HG03095 (cell line): ENCODE data around the gene LINGO4.

ENCODE experiments used
- ATAC-seq: cut with Tn5 transposase; IDR thresholded peaks from one replicate; pipeline ENCODE4 v1.9.1; 2021; ENCODE audit warnings: moderate library complexity; ENCODE audit not compliant: unreplicated experiment

Gene LINGO4

DNA sequence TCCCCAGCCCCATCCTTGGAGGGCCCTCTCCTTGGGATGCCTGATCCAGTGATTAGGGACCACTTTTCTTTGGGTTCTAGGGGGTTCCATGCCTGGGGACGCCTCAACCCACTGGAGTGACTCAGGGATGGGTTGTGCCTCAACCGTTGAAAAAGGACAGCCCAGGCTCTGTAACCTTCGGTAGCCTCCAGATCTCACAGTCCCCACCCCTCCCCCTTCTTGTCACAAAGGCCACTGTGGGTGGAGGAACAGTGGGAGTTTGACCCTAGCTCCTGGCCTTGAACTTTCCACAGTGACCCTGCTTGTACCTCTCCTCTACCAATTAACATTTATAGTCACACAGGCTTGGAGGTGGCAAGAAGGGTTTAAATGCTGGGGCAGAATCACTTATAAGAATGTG, 29.0 kb upstream of the LINGO4 start:
- no peak for ATAC-seq

DNA sequence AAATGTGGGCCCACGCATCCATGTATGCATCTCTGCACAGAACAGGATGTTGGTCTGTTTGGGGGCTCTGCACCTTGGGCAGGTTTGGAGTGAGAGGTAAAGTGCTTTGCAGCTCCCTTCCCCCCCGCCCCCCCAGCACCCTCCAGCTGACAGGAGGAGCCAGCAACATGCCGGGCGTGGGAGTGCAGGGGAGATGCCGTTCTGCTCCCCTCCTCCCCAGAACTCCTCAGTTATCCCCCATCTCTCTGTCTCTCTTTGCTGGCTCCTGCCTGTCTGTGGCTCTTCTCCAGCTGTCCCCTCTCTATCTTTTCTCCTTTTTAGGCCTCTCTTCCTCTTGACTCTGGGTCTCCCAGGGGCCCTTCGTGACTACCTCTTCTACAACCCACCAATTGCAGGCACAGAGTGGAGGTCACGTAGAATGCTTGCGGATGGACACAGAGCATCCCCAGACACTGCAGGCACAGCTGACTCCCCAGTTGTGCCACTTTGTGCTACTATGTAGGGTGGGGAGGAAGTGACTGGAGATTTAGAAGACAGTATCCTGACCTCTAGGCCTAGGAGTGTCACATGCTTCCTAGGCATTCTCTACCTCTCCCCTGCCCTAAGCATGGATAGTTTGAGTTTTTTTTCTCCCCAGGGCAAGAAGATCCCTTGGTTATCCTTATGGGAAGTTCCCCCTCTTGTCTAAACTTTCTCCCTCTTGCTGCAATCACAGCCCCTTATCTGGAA, 28.1 kb upstream of the LINGO4 start:
- ATAC-seq, result no peak

- ATAC-seq, result no peak
Observed at GRCh38 chr1:151832318-151832980, 27.2 kb upstream of the LINGO4 start.

DNA sequence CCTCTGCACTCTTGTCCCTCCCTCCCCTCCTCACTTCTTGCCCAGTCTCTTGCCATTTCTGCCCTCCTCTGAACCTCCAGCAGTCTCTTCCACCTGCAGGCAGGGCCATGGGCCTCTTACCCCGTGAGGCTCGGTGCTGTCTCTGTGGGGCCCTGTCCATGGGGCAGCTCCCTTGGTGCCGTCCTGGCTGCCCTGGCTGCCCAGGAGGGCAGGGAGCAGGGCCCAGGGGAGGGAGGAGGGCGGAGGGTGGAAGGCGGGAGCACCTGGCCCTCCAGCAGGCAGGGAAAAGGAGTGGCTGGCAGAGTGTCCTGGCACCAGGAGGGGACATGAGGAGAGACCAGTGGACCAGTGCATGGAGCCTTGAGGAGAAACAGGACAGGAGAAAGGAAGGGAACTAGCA, 26.4 kb upstream of the LINGO4 start, which contains the start of gene RORC:
TSS of gene RORC (minus strand) at position 198 of the 400 bp plus-strand sequence. CDS start at position 160, 38 bp downstream.
- no peak for ATAC-seq

DNA sequence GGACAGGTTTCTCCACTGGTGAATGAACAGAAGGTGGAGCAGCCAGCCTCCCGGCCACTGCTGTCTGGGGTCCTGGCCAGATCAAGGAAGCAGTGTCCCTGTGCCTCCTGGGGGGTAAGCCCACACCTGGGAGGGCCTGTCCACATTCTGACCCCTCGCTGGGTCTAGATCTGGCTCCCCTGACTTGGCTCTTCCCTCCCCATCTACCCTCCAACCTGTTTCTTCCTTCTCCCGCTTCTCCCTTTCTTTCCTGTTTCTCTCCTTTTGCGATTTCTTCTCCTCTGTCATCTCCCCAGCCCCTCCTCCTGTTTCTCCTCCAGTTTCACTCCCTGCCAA, 26.0 kb upstream of the LINGO4 start:
- ATAC-seq, result no peak

GRCh38 chr1:151830055-151830454, 24.8 kb upstream of the LINGO4 start:
- ATAC-seq, result no peak

DNA sequence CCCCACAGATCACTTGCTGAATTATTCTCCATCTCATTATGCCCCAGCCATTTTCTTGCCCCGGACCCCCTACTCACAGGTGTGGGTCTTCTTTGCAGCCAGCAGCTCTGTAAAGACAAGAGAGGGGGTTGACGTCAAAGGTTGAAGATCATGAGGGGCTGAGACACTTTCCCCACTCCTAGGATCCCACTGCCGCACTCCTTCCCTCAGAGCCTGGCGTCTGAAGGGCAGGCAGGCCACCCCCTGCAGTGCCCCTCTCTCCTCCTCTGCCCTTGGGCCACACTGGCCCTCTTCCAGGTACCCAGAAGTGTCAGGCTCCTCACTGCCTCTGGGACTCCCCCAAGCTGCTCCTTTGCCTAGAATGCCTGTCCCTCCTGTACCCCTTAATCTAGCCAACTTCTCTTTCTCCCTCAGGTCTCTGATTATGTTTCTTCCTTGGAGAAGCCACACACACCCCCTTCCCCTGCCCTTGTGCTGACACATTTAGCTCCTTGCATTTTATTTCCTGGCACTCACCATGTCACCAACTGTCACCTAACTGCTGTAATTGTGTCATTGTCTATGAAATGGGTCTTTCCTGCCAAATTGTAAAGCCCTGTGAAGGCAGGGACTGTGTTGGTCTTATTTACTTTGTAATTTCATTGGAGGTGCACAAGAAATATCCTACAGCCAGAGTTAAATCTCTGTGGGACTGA, 24.3 kb upstream of the LINGO4 start:
- no peak for ATAC-seq

GRCh38 chr1:151828921-151829320, 23.7 kb upstream of the LINGO4 start:
- ATAC-seq, result no peak

GRCh38 chr1:151827853-151828252, 22.6 kb upstream of the LINGO4 start:
- no peak for ATAC-seq

DNA sequence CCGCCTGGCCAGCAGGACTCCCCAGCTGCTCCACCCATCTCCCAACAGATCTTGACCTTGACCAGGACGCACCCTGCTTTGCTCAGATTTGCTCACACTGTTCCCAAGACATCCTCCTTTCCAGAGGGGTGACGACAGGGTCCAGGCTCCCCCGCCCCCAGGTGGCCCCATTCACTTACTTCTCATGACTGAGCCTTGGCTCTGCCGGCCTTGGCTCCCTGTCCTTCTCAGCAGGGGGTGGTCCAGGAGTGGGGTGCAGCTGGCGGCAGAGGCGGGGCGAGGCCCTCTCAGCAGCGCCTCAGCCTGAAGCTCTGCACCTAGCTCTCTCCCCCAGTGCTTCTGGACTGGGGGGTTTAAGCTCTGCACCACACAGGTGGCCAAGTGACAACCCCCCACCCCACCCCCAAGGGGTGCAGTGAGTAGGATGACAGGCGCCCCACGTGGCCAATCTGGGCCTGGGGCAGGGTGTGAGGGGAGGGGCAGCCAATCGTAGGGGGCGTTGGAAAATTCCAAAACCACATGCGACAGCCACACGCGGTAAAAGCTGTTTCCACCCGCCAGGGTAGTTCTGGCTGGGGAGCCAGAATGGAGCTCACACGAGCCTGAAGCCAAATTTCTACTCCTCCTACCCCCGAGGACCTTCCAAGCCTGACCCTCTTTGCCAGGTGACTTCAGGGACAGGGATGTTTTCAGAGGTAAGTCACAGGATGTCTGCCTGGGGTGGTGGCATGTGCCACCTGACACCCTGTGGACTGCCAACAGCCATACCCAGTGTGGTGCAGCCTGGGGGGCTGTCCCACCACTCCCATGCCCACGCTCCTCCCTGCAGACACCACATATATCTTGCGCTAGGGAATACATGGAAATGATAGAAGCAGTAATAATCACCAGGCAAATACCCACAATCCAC, 20.8 kb upstream of the LINGO4 start:
- no peak for ATAC-seq

GRCh38 chr1:151825204-151825603, 20.0 kb upstream of the LINGO4 start:
- ATAC-seq, result no peak

- ATAC-seq, result no peak
Observed at GRCh38 chr1:151823175-151823574, 18.0 kb upstream of the LINGO4 start.

GRCh38 chr1:151822404-151822803, 17.2 kb upstream of the LINGO4 start:
- no peak for ATAC-seq

GRCh38 chr1:151820940-151821339, 15.7 kb upstream of the LINGO4 start:
- no peak for ATAC-seq

GRCh38 chr1:151819976-151820623, 14.9 kb upstream of the LINGO4 start:
- no peak for ATAC-seq

DNA sequence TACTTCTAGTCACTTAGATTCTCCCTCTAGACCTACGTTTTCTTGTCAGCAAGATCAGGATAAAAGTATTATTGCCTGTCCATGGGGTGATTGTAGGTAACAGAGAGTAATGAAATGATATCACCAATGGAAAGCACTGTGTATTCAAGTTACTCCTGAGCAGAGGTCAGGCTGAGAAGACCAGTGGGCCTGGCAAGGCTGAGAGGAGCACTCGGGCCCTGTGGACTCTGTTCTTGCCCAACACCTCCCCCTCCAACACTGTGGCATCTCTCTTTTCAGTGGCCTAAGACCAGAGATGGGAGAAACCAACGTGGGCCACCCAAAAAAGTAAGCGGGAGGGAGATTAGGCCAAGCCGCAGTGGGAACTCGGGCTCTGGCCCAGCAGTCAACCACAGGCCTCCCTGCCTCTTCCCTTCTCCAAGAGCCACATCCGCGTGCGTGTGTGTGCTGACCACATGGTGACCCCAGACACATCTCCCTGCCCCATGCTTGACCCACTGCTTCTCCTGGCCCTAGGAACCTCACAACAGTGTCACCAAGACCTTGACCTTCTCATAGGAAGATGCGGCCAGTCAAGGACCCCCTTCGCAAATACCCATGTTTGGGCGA, 14.1 kb upstream of the LINGO4 start:
- ATAC-seq, result no peak

DNA sequence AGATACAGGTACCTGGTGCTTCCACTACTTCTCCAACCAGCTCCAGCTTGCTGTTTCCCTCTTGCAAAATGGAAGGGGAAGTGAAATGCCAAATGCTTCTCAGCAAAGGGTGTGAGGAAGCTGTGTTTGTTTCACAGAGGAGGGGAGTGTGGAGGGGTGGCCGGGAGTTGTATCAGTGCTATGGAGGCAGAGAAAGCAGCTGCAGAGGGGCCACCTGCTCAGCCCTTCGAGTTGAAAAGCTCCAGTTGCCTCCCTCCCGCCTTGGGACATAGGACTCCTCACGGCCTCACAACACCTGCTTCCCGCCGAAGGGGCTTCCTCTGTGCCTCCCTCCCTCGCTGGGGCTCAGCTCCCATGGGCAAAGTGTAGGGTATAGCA, 12.1 kb upstream of the LINGO4 start:
- ATAC-seq, result no peak

GRCh38 chr1:151816548-151817352, 11.5 kb upstream of the LINGO4 start:
- ATAC-seq, result no peak

GRCh38 chr1:151815716-151816327, 10.6 kb upstream of the LINGO4 start:
- no peak for ATAC-seq
